Skin epidermis (tissue), 12 donors: ENCODE data around the gene RLBP1.

Source experiments
- H3K27ac ChIP-seq, 21 experiments: fragments of 200-600 bp; sonication (generic) in 11 of 21; one replicate each; pipeline ENCODE4 v1.5.0; 2020; ENCODE audit warnings: mild to moderate bottlenecking in 3 of 21, inconsistent platforms in 2 of 21, moderate library complexity in 2 of 21
- H3K4me3 ChIP-seq, 7 experiments: fragments of 200-600 bp; sonication (generic) in 2 of 7; one replicate each; pipeline ENCODE4 v1.5.0; 2020; ENCODE audit warnings: inconsistent platforms in 2 of 7, mild to moderate bottlenecking in 2 of 7, moderate library complexity in 1 of 7

The RLBP1 gene

GRCh38 chr15:89184886-89185526 is 36.4 kb downstream of the RLBP1 start:
- Histone ChIP-seq H3K27ac (no peak overlapping the region), H3K4me3 (no peak overlapping the region)

GRCh38 chr15:89184357-89184756 is 37.0 kb downstream of the RLBP1 start:
- Histone ChIP-seq H3K4me3 (no peak overlapping the region), H3K27ac (no peak overlapping the region)

- no peak overlapping the region for H3K4me3 ChIP-seq
- peak overlapping the region in 3 of 21 experiments; percentile 29 to 52 (median 42) for H3K27ac ChIP-seq
Measured at GRCh38 chr15:89179966-89180875, 41.2 kb downstream of the RLBP1 start.

GRCh38 chr15:89178307-89178977 is 42.9 kb downstream of the RLBP1 start:
- peak overlapping the region in 2 of 21 experiments; percentile 3 to 42 for H3K27ac ChIP-seq
- no peak overlapping the region for H3K4me3 ChIP-seq

- Histone ChIP-seq H3K4me3 (no peak overlapping the region), H3K27ac (peak overlapping the region in 9 of 21 experiments; percentile 3 to 36 (median 22))
Measured at GRCh38 chr15:89177633-89178306, 43.6 kb downstream of the RLBP1 start.

- Histone ChIP-seq H3K4me3 (no peak overlapping the region), H3K27ac (peak overlapping the region in 8 of 21 experiments; percentile 0 to 29 (median 20))
Measured at GRCh38 chr15:89177116-89177515, 44.3 kb downstream of the RLBP1 start.

GRCh38 chr15:89175617-89176191 is 45.7 kb downstream of the RLBP1 start:
- Histone ChIP-seq H3K27ac (no peak overlapping the region), H3K4me3 (no peak overlapping the region)

DNA sequence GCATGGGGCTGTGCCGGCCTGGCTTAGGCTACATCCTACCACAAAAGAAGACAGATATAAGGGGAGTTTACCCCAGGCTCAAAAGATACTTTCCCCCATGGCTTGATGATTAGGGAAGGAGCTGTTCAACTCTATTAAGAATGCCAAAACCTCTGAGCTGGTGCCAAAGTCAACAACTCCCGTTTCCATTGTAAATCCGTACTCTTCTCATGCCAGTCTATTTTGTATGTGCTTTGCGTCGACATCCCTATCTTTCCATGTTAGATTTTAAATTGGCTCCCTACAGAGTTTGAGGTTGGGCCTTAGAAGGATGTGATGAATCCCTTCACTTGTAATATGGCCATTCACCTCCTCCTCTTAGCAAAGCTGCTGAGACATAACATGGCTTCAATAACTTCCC is 46.9 kb downstream of the RLBP1 start:
- no peak overlapping the region for H3K27ac ChIP-seq

DNA sequence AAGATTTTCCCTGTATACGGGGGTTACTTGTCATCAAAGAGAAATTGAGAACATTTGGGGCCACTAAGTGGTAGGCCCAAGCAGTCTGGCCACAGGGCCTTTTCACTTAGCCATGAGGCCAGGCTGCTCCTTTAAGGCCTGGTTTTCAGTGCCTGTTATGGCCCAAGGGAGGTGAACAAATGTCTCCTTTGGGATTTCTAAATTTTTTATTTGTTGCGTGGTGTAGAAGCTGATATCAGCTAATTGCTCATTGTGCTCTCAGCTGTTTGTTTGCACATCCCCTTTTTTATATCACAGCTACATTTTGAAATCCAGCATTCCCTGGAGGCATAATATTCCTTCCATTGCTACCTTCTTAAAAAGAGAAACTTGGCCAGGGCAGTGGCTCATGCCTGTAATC is 48.5 kb downstream of the RLBP1 start:
- Histone ChIP-seq H3K4me3 (no peak overlapping the region), H3K27ac (no peak overlapping the region)

More for the DNA sequence above, 46.9 kb downstream of the RLBP1 start:
- no peak overlapping the region for H3K4me3 ChIP-seq

- H3K27ac ChIP-seq = peak overlapping the region in 1 of 21 experiments; percentile 11
Measured at GRCh38 chr15:89171136-89172072, 50.0 kb downstream of the RLBP1 start.

GRCh38 chr15:89170364-89170763 is 51.0 kb downstream of the RLBP1 start:
- H3K27ac ChIP-seq = no peak overlapping the region
- H3K4me3 ChIP-seq = no peak overlapping the region

More at GRCh38 chr15:89171136-89172072, 50.0 kb downstream of the RLBP1 start:
- H3K4me3 ChIP-seq = no peak overlapping the region

- H3K27ac ChIP-seq = peak overlapping the region in 8 of 21 experiments; percentile 18 to 60 (median 46)
- H3K4me3 ChIP-seq = no peak overlapping the region
Measured at GRCh38 chr15:89168316-89168833, 53.0 kb downstream of the RLBP1 start.

- H3K4me3 ChIP-seq = no peak overlapping the region
Measured at GRCh38 chr15:89167267-89168176, 53.9 kb downstream of the RLBP1 start.

GRCh38 chr15:89165677-89166076 is 55.7 kb downstream of the RLBP1 start:
- peak overlapping the region in 1 of 21 experiments; percentile 47 for H3K27ac ChIP-seq
- H3K4me3 ChIP-seq = no peak overlapping the region

More at GRCh38 chr15:89167267-89168176, 53.9 kb downstream of the RLBP1 start:
- peak overlapping the region in 13 of 21 experiments; percentile 0 to 67 (median 42) for H3K27ac ChIP-seq

DNA sequence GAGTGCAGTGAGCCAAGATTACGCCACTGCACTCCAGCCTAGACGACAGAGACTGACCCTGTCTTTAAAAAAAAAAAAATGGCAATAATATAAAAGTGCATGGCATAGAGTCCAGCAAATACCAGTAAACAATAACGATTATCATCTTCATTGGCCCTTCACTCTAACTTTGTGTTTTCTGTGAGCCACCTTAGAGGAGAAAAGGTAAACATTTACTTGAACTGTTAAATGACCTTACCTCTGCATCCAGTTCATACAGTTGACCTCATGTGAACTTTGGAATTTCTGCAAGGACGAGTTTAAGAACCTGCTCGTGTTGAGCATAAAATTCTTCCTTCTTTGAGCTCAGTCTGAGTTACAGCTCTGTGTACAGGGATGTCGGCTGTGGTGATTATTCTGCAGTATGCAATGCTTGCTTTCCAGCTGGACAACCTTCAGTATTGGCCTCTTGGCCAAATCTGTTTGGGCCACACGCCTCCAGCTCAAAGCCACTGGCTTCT is 56.6 kb downstream of the RLBP1 start:
- H3K4me3 ChIP-seq = no peak overlapping the region
- H3K27ac ChIP-seq = no peak overlapping the region

DNA sequence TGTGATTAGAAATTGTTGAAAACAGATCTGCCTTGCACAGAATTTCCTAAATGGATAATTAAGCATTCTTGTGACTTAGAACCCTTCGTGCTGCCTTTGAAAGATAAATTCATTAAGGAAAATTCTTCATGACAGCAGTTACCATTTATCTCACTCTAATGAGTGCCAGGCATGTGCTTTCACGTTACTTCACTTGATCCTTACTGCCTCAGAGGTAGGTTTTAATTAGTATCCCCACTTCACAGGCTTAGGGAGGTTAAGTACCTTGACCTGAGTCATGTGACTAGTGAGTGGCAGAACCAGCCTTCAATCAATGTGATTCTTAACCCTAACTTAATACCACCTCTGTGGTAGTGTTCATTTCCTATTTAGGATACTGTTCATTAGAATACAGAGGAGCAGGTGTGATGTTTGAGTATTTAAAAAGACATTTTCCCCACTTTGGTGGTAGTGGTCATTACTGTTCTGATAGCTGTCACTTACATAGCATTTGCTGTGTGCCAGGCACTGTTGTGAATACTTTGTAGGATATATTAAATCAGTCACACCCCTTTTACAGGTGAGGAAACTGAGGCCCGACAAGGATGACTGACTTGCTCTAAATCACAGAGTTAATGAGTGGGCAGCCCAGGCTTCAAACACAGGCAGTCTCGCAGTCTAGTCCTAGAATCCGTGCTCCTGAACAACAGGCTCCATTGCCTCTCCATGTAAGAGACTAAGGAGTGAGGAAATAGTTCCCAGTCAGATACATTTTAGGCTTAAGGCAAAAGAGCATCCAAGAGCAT is 57.9 kb downstream of the RLBP1 start:
- H3K4me3 ChIP-seq = no peak overlapping the region
- no peak overlapping the region for H3K27ac ChIP-seq
